GM12878 (cell line): ENCODE data around the gene PRDX3. TPM values are rescaled to one million over a fixed set of nuclear protein-coding genes. Genes with fewer than 3 reads are reported as not detected.

Source experiments
- ATAC-seq: fragments of 200-7000 bp; cut with Tn5 transposase; 3 replicates; pipeline ENCODE4 v1.9.1; 2020; ENCODE audit warnings: mild to moderate bottlenecking, moderate library complexity
- BruUV-seq: library from RNA; stranded (reverse); fragments of 400-500 nt; replicated peaks from 2 replicates; lab custom pipeline; 2021; lab: Mats Ljungman, UMichigan
- CTCF ChIA-PET: fragments of 300-600 bp; sonication (Branson Sonifier 250); formaldehyde crosslinking; extraction: SDS; loops from one replicate; lab custom pipeline; 2021; ENCODE audit warnings: inconsistent platforms; lab: Yijun Ruan, JAX
- POLR2A ChIA-PET: fragments of 350-600 bp; formaldehyde crosslinking; extraction: SDS; loops from one replicate; lab custom pipeline; 2021; ENCODE audit warnings: inconsistent platforms; lab: Charles Lee
- RAD21 ChIA-PET: fragments of 300-600 bp; sonication (Branson Sonifier 250); formaldehyde crosslinking; loops from one replicate; lab custom pipeline; 2023; ENCODE audit warnings: antibody characterized with exemption; ENCODE audit not compliant: unreplicated experiment; lab: Charles Lee
- SMC1A ChIA-PET: fragments of 300-600 bp; sonication (Branson Sonifier 250); formaldehyde crosslinking; loops from one replicate; lab custom pipeline; 2023; ENCODE audit not compliant: unreplicated experiment, uncharacterized antibody; lab: Charles Lee
- DNase-seq: peaks from one replicate; pipeline ENCODE4 v3.0.0-alpha.2; 2011; ENCODE audit warnings: low read depth, low spot score
- FAIRE-seq: peaks from 3 replicates; lab custom pipeline; 2011; peaks lifted over from hg19 to GRCh38; lab: Jason Lieb, UNC
- H2AFZ ChIP-seq: 2 replicates; pipeline ENCODE4 v1.6.0; 2011; ENCODE audit warnings: low read depth, low read length, control low read depth; ENCODE audit not compliant: control insufficient read depth
- H3K27ac ChIP-seq: 2 replicates; pipeline ENCODE4 v1.5.1; 2011; ENCODE audit warnings: control low read depth; ENCODE audit not compliant: control insufficient read depth, insufficient read depth
- H3K27me3 ChIP-seq, 2 experiments: replicated peaks in 1 of 2; 2 replicates each; pipeline versions ENCODE4 v1.6.0 to v1.6.1; 2011; ENCODE audit warnings: low read length in 1 of 2; ENCODE audit not compliant: control insufficient read depth in 2 of 2, insufficient read depth in 2 of 2
- H3K36me3 ChIP-seq, 2 experiments: 2 replicates each; pipeline ENCODE4 v1.5.1; 2011; ENCODE audit warnings: low read length in 1 of 2; ENCODE audit not compliant: control insufficient read depth in 2 of 2, insufficient read depth in 2 of 2
- H3K4me1 ChIP-seq: 2 replicates; pipeline ENCODE4 v1.6.1; 2011; ENCODE audit warnings: mild to moderate bottlenecking, low read length, moderate library complexity, mixed read lengths; ENCODE audit not compliant: control insufficient read depth, insufficient read depth
- H3K4me2 ChIP-seq: 2 replicates; pipeline ENCODE4 v1.6.0; 2011; ENCODE audit warnings: control low read depth; ENCODE audit not compliant: control insufficient read depth, insufficient read depth
- H3K4me3 ChIP-seq: fragments of 200-600 bp; sonication (generic); 2 replicates; pipeline ENCODE4 v1.5.1; 2016
- H3K79me2 ChIP-seq: 2 replicates; pipeline ENCODE4 v1.6.0; 2011; ENCODE audit warnings: low read length; ENCODE audit not compliant: control insufficient read depth, insufficient read depth
- H3K9ac ChIP-seq: 2 replicates; pipeline ENCODE4 v1.8.0; 2011; ENCODE audit warnings: low read length, control low read depth, mixed read lengths; ENCODE audit not compliant: control insufficient read depth, insufficient read depth
- H3K9me3 ChIP-seq: replicated peaks from 3 replicates; pipeline ENCODE4 v1.5.1; 2011; ENCODE audit warnings: mild to moderate bottlenecking, low read length; ENCODE audit not compliant: control insufficient read depth, insufficient read depth
- H4K20me1 ChIP-seq: 2 replicates; pipeline ENCODE4 v1.6.0; 2011; ENCODE audit not compliant: control insufficient read depth, insufficient read depth
- BCL11A ChIP-seq: IDR thresholded peaks from 2 replicates; pipeline ENCODE4 v1.6.1; 2011; ENCODE audit warnings: low read depth, low read length
- ELK1 ChIP-seq: IDR thresholded peaks from 2 replicates; pipeline ENCODE4 v1.6.1; 2012; ENCODE audit warnings: low read depth, low read length, improper control_type of control experiment
- ETV6 ChIP-seq, 2 experiments: fragments of 450-650 bp in 1 of 2; IDR thresholded peaks in 1 of 2; conservative IDR thresholded peaks in 1 of 2; 2 replicates each; pipeline ENCODE4 v1.6.1; 2014; ENCODE audit warnings: antibody characterized with exemption in 1 of 2, borderline replicate concordance in 1 of 2, low read depth in 1 of 2, mild to moderate bottlenecking in 1 of 2, moderate library complexity in 1 of 2
- MYC ChIP-seq: IDR thresholded peaks from 2 replicates; pipeline ENCODE4 v1.6.1; 2011; ENCODE audit warnings: mild to moderate bottlenecking, low read length, moderate library complexity, inconsistent platforms; ENCODE audit not compliant: insufficient read depth, insufficient replicate concordance, insufficient read length, severe bottlenecking
- PKNOX1 ChIP-seq: fragments of 450-650 bp; IDR thresholded peaks from 2 replicates; pipeline ENCODE4 v1.6.1; 2016; ENCODE audit warnings: mild to moderate bottlenecking
- POLR2AphosphoS2 ChIP-seq: IDR thresholded peaks from 2 replicates; pipeline ENCODE4 v1.6.1; 2011; ENCODE audit warnings: low read depth, mild to moderate bottlenecking, low read length, improper control_type of control experiment, moderate library complexity
- POLR2AphosphoS5 ChIP-seq: IDR thresholded peaks from 2 replicates; pipeline ENCODE4 v1.6.1; 2011; ENCODE audit warnings: mild to moderate bottlenecking, low read length, inconsistent platforms
- REST ChIP-seq: IDR thresholded peaks from 2 replicates; pipeline ENCODE4 v1.6.1; 2012; ENCODE audit warnings: mild to moderate bottlenecking, low read depth, low read length
- SMC3 ChIP-seq: IDR thresholded peaks from 2 replicates; pipeline ENCODE4 v1.6.1; 2011; ENCODE audit warnings: low read length, improper control_type of control experiment, borderline replicate concordance
- WGBS: methylation state at CpG from one replicate; pipeline ENCODE4 v1.1.6; 2016; ENCODE audit warnings: low lambda C conversion rate; ENCODE audit not compliant: insufficient replicate concordance, insufficient coverage; ENCODE audit errors: missing lambda C conversion rate; 5-methylcytosine and 5-hydroxymethylcytosine counted together
- in situ Hi-C: fragments of 300-500 bp; cut with MboI; formaldehyde crosslinking; loops from 9 replicates; pipeline ENCODE4 v1.14.3; 2018; ENCODE audit warnings: mixed read lengths
- intact Hi-C: fragments of 100-400 bp; cut with micrococcal nuclease; formaldehyde crosslinking; loops from one replicate; pipeline ENCODE4 v1.14.2; 2022; ENCODE audit not compliant: unreplicated experiment
- polyA plus RNA-seq, 11 experiments: library from polyadenylated mRNA; depleted of rRNA in 4 of 11; unstranded in 6 of 11; stranded (reverse) in 5 of 11; fragments of >200 nt; fragmentation: Nextera tagmentation in 4 of 11; fragmentation: Illumina TruSeq in 1 of 11; extraction: Ambion mirVana in 4 of 11; extraction: Trizol in 1 of 11; gene quantifications; 1 replicate in 1 of 11; 2 replicates in 10 of 11; pipeline versions ENCODE4 v1.2.1 to v1.2.3, GENCODE V29; 2011 to 2016; ENCODE audit warnings: inconsistent platforms in 2 of 11, missing spikeins in 2 of 11, low read depth in 1 of 11
- total RNA-seq, 4 experiments: library from RNA; depleted of rRNA in 3 of 4; stranded (reverse); fragments of >200 nt in 3 of 4; fragmentation: Illumina TruSeq in 1 of 4; extraction: Trizol in 1 of 4; gene quantifications; 2 replicates each; pipeline versions ENCODE4 v1.2.1 to v1.2.3, GENCODE V29; 2013 to 2021

PRDX3 gene
- total and polyA plus RNA-seq, 10 of the 15 experiments (the other 5 are each of a cell fraction or from before 2014, with no cell fraction given) = 195 to 1,431 (median 398) TPM

- TF ChIP-seq REST = no peak
- no peak for TF ChIP-seq SMC3
- TF ChIP-seq ETV6 (conservative IDR thresholded peaks at IDR 0.05 in 1 of 2, IDR thresholded peaks at IDR 0.05 in 1 of 2; ENCODE audit: borderline replicate concordance in 1 of 2, low read depth in 1 of 2) = no peak
Measured at GRCh38 chr10:119159332-119159731, 19.3 kb downstream of the PRDX3 start (continued).

- Histone ChIP-seq H3K27ac (no peak overlapping the region), H4K20me1 (no peaks in the 10 kb centered on the region), H2AFZ (no peak overlapping the region), H3K4me2 (no peak overlapping the region), H3K79me2 (no peaks in the 10 kb centered on the region), H3K4me3 (no peak overlapping the region), H3K36me3 (peaks cover 3 to 25% of the 10 kb centered on the region in 2 experiments), H3K9ac (no peak overlapping the region), H3K4me1 (no peaks in the 10 kb centered on the region), H3K9me3 (no peaks in the 10 kb centered on the region), H3K27me3 (no peaks in the 10 kb centered on the region)
- BruUV-seq = no TSS peak
- ChIA-PET RAD21 (no interaction called here), SMC1A (no interaction called here), POLR2A (no interaction called here), CTCF (interaction anchor here (1.5 to 2.5 kb wide), 2 partner anchors 9 to 45 kb away, joined by 7 to 9 read pairs; no protein-coding TSS in a partner anchor)
- ATAC-seq = no peak
- in situ Hi-C loops = no loop called here
- 95% methylated on average over 12 of the region's 12 CpGs for WGBS
- TF ChIP-seq POLR2AphosphoS5 (no peak), PKNOX1 (no peak), POLR2AphosphoS2 (no peak), BCL11A (no peak), MYC (no peak), ELK1 (no peak)
- no peak for DNase-seq
- FAIRE-seq = no peak
- intact Hi-C loops = no loop called here
Measured at GRCh38 chr10:119153661-119154060, 25.0 kb downstream of the PRDX3 start.
